Fibroblast of lung (primary cell): ENCODE measurements around the gene ITGA8. TPM values are rescaled to one million over a fixed set of nuclear protein-coding genes. Genes with fewer than 3 reads are reported as not detected.

Experiments used
- DNase-seq, 2 donors: peaks; one replicate each; pipeline versions ENCODE4 v3.0.0 to v3.0.0-alpha.2; 2010; ENCODE audit warnings: low read depth in 2 of 2
- H2AFZ ChIP-seq: 2 replicates; pipeline ENCODE4 v1.5.1; 2012; ENCODE audit warnings: low read length, control low read depth, inconsistent platforms
- H3K27ac ChIP-seq: 2 replicates; pipeline ENCODE4 v1.5.1; 2011; ENCODE audit warnings: low read length, control low read depth; ENCODE audit not compliant: insufficient read depth
- H3K27me3 ChIP-seq: 2 replicates; pipeline ENCODE4 v1.5.1; 2011; ENCODE audit warnings: mild to moderate bottlenecking, low read length; ENCODE audit not compliant: control insufficient read depth, insufficient read depth
- H3K36me3 ChIP-seq: 2 replicates; pipeline ENCODE4 v1.5.1; 2011; ENCODE audit warnings: low read length; ENCODE audit not compliant: control insufficient read depth, insufficient read depth
- H3K4me1 ChIP-seq: 2 replicates; pipeline ENCODE4 v1.5.1; 2011; ENCODE audit warnings: low read length; ENCODE audit not compliant: control insufficient read depth, insufficient read depth; ENCODE audit errors: extremely low read depth
- H3K4me2 ChIP-seq: 2 replicates; pipeline ENCODE4 v1.5.1; 2011; ENCODE audit warnings: low read length, control low read depth; ENCODE audit not compliant: insufficient read depth; ENCODE audit errors: extremely low read depth
- H3K4me3 ChIP-seq, 4 experiments: fragments of 200-600 bp in 1 of 4; sonication (generic) in 1 of 4; replicated peaks in 1 of 4; 2 replicates each; pipeline ENCODE4 v1.5.1; 2011 to 2016; ENCODE audit warnings: low read length in 4 of 4, low read depth in 3 of 4, mild to moderate bottlenecking in 3 of 4, control low read depth in 2 of 4, inconsistent platforms in 1 of 4, mixed read lengths in 1 of 4; ENCODE audit not compliant: insufficient read depth in 1 of 4; ENCODE audit errors: control extremely low read depth in 1 of 4
- H3K79me2 ChIP-seq: 2 replicates; pipeline ENCODE4 v1.5.1; 2012; ENCODE audit warnings: mild to moderate bottlenecking, low read length, inconsistent platforms; ENCODE audit not compliant: control insufficient read depth, insufficient read depth
- H3K9ac ChIP-seq: 2 replicates; pipeline ENCODE4 v1.5.1; 2011; ENCODE audit warnings: mild to moderate bottlenecking, low read length, control low read depth; ENCODE audit not compliant: insufficient read depth
- H3K9me3 ChIP-seq: 2 replicates; pipeline ENCODE4 v1.5.1; 2012; ENCODE audit warnings: low read depth, low read length; ENCODE audit not compliant: control insufficient read depth, insufficient read depth
- H4K20me1 ChIP-seq: 2 replicates; pipeline ENCODE4 v1.5.1; 2011; ENCODE audit warnings: low read length; ENCODE audit not compliant: control insufficient read depth, insufficient read depth; ENCODE audit errors: extremely low read depth
- CTCF ChIP-seq, 2 donors: IDR thresholded peaks in 1 of 2; conservative IDR thresholded peaks in 1 of 2; 1 replicate in 1 of 2; 2 replicates in 1 of 2; pipeline ENCODE4 v1.5.1; 2011 to 2012; ENCODE audit warnings: low read length in 2 of 2, control low read depth in 1 of 2, inconsistent platforms in 1 of 2, low read depth in 1 of 2, mild to moderate bottlenecking in 1 of 2
- EZH2 ChIP-seq: IDR thresholded peaks from 2 replicates; pipeline ENCODE4 v1.5.1; 2012; ENCODE audit warnings: low read length, control low read depth, mild to moderate bottlenecking; ENCODE audit errors: missing control alignments
- polyA plus RNA-seq, 2 donors: library from polyadenylated mRNA; depleted of rRNA in 1 of 2; stranded (reverse) in 1 of 2; unstranded in 1 of 2; fragments of >200 nt; gene quantifications; 2 replicates each; pipeline ENCODE4 v1.2.1, GENCODE V29; 2011 to 2012; ENCODE audit warnings: missing spikeins in 1 of 2
- total RNA-seq: library from RNA; depleted of rRNA; stranded (reverse); fragments of >200 nt; gene quantifications from 2 replicates; pipeline ENCODE4 v1.2.1, GENCODE V29; 2014

Gene ITGA8
- total and polyA plus RNA-seq, 2 donors (not counting 1 experiment from before 2014, with no cell fraction given): 0.62 to 0.99 TPM

GRCh38 chr10:15545266-15545665, 174.5 kb downstream of the ITGA8 start:
- Histone ChIP-seq H3K79me2 (no peaks in the 10 kb centered on the region), H3K4me2 (no peak overlapping the region), H2AFZ (no peak overlapping the region), H3K9ac (no peak overlapping the region), H3K4me1 (no peaks in the 10 kb centered on the region), H3K4me3 (no peak overlapping the region), H3K9me3 (no peaks in the 10 kb centered on the region), H3K27ac (no peak overlapping the region), H3K27me3 (no peaks in the 10 kb centered on the region), H3K36me3 (no peaks in the 10 kb centered on the region), H4K20me1 (no peaks in the 10 kb centered on the region)
- DNase-seq: no peak
- TF ChIP-seq EZH2: no peak
- TF ChIP-seq CTCF (conservative IDR thresholded peaks at IDR 0.05 in 1 of 2, IDR thresholded peaks at IDR 0.05 in 1 of 2; ENCODE audit: low read depth in 1 of 2, low read length in 2 of 2): no peak

- DNase-seq: no peak
- TF ChIP-seq CTCF (conservative IDR thresholded peaks at IDR 0.05 in 1 of 2, IDR thresholded peaks at IDR 0.05 in 1 of 2; ENCODE audit: low read depth in 1 of 2, low read length in 2 of 2) (no peak), EZH2 (no peak)
- H3K36me3 ChIP-seq: no peaks in the 10 kb centered on the region
- no peaks in the 10 kb centered on the region for H3K9me3 ChIP-seq
- no peak overlapping the region for H3K9ac ChIP-seq
- H3K4me3 ChIP-seq: no peak overlapping the region
- H3K4me2 ChIP-seq: no peak overlapping the region
- no peaks in the 10 kb centered on the region for H4K20me1 ChIP-seq
- no peak overlapping the region for H2AFZ ChIP-seq
- H3K4me1 ChIP-seq: no peaks in the 10 kb centered on the region
- H3K79me2 ChIP-seq: no peaks in the 10 kb centered on the region
- no peaks in the 10 kb centered on the region for H3K27me3 ChIP-seq
- H3K27ac ChIP-seq: no peak overlapping the region
Measured at GRCh38 chr10:15543994-15544393, 175.7 kb downstream of the ITGA8 start.

- no peaks in the 10 kb centered on the region for H4K20me1 ChIP-seq
- no peak for TF ChIP-seq CTCF (conservative IDR thresholded peaks at IDR 0.05 in 1 of 2, IDR thresholded peaks at IDR 0.05 in 1 of 2; ENCODE audit: low read depth in 1 of 2, low read length in 2 of 2)
- no peak for TF ChIP-seq EZH2
- no peaks in the 10 kb centered on the region for H3K79me2 ChIP-seq
- H3K27ac ChIP-seq: no peak overlapping the region
- H3K4me3 ChIP-seq: no peak overlapping the region
- no peaks in the 10 kb centered on the region for H3K36me3 ChIP-seq
- H3K9ac ChIP-seq: no peak overlapping the region
- no peak overlapping the region for H3K4me2 ChIP-seq
- no peaks in the 10 kb centered on the region for H3K4me1 ChIP-seq
- H2AFZ ChIP-seq: no peak overlapping the region
- no peak for DNase-seq
- no peaks in the 10 kb centered on the region for H3K27me3 ChIP-seq
- no peaks in the 10 kb centered on the region for H3K9me3 ChIP-seq
Measured at GRCh38 chr10:15542817-15543216, 176.9 kb downstream of the ITGA8 start.
